Astrocyte of the cerebellum (primary cell): ENCODE data around the gene DGKH.

Experiments used
- DNase-seq: peaks from one replicate; pipeline ENCODE4 v3.0.0-alpha.2; 2011; ENCODE audit warnings: low read depth
- H3K4me3 ChIP-seq: 2 replicates; pipeline ENCODE4 v1.5.1; 2011; ENCODE audit warnings: mild to moderate bottlenecking, low read depth, low read length, moderate library complexity
- CTCF ChIP-seq: IDR thresholded peaks from 2 replicates; pipeline ENCODE4 v1.5.1; 2012; ENCODE audit warnings: low read length, low read depth, moderate library complexity, mild to moderate bottlenecking; ENCODE audit errors: missing control alignments
- in situ Hi-C: cut with HindIII; loops from 2 replicates; pipeline ENCODE4 v1.10.0; 2017; ENCODE audit warnings: low sequenced_read_pairs

The DGKH gene

GRCh38 chr13:42039946-42040729 is 8.3 kb upstream of the DGKH start:
- no peak for DNase-seq
- in situ Hi-C loops: no loop called here
- TF ChIP-seq CTCF: no peak
- peak overlapping the region; percentile 82 for H3K4me3 ChIP-seq

DNA sequence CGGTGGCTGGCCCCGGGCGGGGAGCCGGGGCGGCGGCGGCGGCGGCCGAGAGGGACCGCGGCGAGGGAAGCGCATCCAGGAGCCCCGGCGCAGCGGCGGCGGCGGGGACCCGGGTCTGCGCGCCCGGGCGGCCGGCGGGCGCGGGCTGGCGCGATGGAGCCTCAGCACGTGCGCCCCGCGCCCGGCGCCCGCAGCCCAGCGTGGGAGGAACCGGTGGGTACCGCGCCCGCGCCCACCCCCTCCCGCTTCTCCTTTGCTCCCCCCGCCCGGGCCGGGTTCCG is 7.8 kb upstream of the DGKH start:
- TF ChIP-seq CTCF: no peak
- DNase-seq: no peak
- H3K4me3 ChIP-seq: peak overlapping the region; percentile 82
- in situ Hi-C loops: no loop called here

- peak overlapping the region; percentile 82 for H3K4me3 ChIP-seq
- TF ChIP-seq CTCF: no peak
- DNase-seq: no peak
- in situ Hi-C loops: no loop called here
Observed at GRCh38 chr13:42041011-42041683, 7.3 kb upstream of the DGKH start.

GRCh38 chr13:42041684-42042035 is 6.8 kb upstream of the DGKH start:
- DNase-seq: no peak
- in situ Hi-C loops: no loop called here
- peak overlapping the region; percentile 82 for H3K4me3 ChIP-seq
- peak; percentile 73 for TF ChIP-seq CTCF

DNA sequence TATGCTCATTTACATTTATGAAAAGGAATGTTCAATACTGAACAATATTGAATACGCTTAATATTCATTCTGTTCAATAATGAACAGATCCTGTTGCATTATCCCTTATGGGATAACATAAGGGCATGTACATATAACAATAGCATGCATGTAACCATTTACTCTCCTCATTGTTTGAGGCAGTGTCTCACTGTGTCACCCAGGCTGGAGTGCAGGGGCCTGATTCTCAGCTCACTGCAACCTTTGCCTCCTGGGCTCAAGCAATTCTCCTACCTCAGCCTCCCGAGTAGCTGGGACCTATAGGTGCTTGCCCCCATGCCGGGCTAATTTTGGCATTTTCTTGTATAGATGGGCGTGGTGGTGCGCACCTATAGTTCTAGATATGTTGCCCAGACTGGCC is 4.8 kb upstream of the DGKH start:
- in situ Hi-C loops: no loop called here

DNA sequence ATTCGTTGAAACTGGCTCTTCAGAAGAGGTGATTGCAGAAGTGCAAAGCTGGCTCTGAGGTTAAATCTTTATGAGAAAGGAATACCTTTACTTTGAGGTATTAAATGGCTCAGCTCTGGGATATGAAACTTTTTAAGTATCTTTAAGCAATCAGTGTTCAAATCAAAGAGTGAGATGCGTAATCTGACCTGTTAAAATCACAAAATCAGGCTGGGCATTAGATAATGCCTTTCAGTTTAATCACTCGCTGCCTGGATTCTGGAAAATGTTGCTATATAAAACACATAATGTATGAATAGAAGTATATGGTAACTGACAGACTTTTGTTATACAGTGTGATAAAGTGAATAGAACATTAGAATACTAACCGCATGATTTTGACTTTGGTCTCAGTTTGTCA is 2.0 kb upstream of the DGKH start:
- H3K4me3 ChIP-seq: no peak overlapping the region
- in situ Hi-C loops: no loop called here
- no peak for TF ChIP-seq CTCF
- DNase-seq: no peak

More for the DNA sequence above, 4.8 kb upstream of the DGKH start:
- no peak for DNase-seq
- TF ChIP-seq CTCF: no peak
- H3K4me3 ChIP-seq: no peak overlapping the region
